HG03571 (cell line): ENCODE results near the gene CEP120.
"Not testable (repeated sequence)": the region's sequence is repeated elsewhere in the genome, so short reads cannot be mapped to it uniquely, and the experiment has no call there.

ENCODE experiments used
- ATAC-seq: cut with Tn5 transposase; IDR thresholded peaks from one replicate; pipeline ENCODE4 v1.9.1; 2021; ENCODE audit not compliant: unreplicated experiment

Gene CEP120

DNA sequence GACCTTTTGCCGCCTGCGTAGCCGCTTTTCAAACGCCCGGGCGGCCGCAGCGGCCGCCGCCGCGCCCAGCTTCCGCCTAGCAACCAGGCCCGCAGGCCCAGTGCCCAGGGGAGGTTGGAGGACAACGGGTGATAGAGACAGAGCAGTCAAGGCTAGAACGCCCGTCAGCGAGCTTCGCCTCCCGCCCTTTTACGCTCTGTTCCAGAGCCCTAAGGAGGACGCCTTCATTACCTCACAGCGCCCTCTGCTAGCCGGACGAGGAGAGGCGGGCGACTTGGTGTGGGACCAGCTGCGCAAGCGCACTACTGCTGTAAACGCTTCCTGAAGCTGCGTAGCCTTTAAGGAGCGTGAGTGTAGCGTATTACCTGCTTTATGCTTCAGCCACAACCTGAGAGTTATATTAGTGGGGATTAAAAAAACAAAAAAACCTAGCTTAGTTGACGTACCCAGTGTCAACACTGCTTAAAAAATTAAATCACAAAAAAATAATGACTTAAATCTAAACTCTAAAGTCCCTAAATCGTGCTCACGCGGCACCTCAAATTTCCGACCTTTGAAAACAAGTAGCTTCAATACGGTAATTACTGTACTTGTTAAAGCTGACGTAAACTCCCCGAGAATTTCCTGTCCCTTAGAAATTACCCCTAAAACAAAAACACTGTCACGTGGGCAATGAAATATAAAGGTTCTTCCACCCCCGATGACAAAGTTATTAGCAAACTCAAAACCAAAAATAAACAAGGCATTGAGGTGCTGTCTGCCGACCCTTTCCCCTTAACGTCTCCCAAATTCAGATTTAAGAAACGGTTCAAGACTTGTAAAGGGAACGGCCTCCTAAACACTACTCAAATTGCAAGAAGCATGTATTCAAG is at the start of gene CEP120:
Gene CEP120, minus strand, starts transcription at position 126 of the 872 bp plus-strand sequence. CDS start 405 bp downstream, outside the sequence.
- peak; percentile 99 for ATAC-seq

DNA sequence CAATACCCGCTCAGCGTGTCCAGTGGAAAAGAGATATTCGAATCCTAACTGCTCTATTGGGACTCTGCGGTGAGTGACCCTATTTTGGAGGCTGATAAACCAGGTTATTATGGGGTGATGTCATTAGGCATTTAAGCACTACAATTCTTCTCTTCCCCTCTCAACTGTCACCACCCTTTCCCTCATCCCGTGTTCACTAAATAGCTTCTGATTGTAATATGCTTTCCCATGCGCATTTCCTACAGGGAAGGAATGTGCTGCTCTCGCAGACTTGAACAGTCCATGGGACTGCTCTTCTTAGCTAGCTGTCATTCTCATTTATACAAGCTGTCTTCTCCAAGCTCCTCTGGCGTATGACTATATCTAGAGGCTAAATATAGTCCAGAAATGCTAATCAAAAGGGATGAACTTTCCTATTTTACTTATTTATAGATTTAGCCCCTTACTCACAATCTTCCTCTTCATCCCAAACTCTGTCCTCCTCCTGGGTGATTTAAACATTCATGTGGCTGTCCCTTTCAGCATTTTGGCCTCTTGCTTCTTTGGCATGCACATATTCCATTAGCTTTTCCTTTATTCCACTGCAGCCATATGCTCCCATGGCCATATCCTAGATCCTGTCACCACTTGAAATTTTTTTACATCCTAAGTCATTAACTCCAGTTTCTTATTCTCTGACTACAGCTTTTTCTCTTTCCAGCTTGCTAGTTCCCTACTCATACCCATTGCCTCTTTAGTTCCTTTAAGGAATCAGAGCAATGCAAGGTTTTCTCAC is 49.1 kb upstream of the CEP120 start:
- no peak for ATAC-seq

DNA sequence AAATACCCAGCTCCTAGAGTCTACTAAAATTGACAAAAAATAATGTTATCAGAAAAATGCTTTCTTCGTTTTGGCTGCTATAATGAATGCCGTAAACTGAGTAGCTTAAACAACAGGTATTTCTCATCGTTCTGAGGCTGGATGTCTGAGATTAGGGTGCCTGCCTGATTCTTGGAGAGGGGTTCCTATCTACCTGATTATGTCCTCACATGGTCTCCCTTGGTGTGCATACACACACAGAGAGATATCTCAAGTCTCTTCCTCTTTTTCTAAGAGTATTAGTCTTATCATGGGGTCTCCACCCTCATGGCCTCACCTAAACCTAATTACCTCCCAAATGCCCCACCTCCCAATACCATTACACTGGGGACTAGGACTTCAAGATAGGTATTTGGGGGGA is 48.2 kb upstream of the CEP120 start:
- ATAC-seq: no peak

DNA sequence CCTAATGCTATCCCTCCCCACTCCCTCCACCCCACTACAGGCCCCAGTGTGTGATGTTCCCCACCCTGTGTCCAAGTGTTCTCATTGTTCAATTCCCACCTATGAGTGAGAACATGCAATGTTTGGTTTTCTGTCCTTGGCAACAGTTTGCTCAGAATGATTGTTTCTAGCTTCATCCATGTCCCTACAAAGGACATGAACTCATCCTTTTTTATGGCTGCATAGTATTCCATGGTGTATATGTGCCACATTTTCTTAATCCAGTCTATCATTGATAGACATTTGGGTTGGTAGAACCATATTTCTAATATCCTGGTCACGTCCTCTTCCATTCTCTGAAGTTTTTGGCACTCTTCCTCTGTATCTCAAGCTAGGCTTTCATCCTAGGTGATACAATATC is 43.6 kb upstream of the CEP120 start:
- ATAC-seq: not testable (repeated sequence)

DNA sequence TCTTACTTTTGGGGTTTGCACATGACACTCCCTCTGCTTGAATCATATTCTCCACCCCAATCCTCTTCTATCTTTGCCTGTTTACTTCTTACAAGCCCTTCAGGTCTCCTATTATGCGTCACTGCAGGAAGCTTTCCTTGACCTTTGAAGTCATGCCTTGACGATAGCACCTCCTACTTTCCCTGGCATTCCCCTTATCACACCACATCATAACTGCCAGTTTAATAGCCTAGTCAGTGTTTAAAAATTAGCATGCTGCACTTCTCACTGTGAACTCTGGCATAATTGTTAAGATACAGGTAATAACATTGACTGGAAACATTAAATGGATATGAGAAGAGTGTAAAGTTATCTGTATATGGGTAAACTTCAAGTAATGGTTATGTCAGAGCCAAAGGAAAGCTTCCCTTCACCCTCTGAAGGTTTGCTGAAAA is 37.1 kb upstream of the CEP120 start:
- ATAC-seq: no peak

DNA sequence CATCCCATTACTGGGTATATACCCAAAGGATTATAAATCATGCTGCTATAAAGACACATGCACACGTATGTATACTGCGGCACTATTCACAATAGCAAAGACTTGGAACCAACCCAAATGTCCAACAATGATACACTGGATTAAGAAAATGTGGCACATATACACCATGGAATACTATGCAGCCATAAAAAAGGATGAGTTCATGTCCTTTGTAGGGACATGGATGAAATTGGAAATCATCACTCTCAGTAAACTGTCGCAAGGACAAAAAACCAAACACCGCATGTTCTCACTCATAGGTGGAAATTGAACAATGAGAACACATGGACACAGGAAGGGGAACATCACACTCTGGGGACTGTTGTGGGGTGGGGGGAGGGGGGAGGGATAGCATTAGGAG is 35.8 kb upstream of the CEP120 start:
- ATAC-seq: not testable (repeated sequence)

DNA sequence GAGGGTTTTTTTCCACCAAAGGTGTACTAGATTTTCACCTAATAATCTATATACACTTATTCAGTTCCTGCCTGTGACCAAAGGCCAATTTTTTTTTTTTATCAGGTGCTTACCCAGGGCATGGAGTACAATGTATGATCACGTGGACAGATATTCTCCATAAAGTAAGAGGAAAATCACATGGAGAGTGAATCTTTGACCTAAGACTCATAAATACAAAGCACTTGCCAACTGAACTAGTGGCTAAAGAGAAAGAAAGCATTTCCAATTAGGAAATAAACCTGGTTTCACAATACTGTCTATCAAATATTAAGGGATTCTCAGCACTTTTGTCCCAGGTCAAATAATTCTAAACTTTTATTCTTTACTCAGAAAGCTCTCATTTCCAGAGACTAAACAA is 33.0 kb upstream of the CEP120 start:
- no peak for ATAC-seq

DNA sequence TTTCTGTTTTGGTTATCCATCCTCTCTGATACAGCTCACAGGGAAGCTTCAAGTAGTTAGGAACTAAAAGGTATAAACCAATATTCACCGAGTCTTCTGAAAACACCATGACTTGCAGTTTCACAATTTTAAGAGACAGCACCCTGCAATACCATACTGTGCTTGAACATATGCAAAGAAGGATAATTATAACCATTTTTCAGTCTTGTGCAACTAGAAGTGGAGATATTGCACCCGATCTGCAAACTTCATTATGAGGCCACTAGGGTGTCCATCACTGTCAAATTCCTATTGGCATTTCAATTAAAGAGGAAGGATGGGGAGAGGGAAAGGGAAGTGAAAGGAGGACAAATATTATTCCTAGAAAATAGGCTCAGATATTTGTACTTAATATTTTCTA is 32.4 kb upstream of the CEP120 start:
- peak; percentile 78 for ATAC-seq

DNA sequence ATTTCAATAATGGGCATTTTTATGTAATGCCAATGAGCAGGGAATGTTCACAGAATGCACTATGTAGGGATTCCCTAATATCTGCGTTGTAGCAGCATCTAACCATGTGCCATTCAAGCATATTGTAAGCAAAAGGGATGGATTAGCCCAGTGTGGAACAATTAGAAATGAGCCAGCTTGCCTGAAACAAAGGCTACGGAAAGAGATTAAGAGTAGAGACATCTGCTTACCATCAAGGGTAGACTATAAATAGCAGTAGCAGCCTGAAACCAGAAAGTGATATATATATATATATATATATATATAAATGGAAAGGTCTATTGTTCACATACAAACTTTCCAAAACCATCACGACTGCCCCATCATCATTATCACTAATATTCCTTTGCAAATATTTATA is 31.9 kb upstream of the CEP120 start:
- ATAC-seq: peak; percentile 35

DNA sequence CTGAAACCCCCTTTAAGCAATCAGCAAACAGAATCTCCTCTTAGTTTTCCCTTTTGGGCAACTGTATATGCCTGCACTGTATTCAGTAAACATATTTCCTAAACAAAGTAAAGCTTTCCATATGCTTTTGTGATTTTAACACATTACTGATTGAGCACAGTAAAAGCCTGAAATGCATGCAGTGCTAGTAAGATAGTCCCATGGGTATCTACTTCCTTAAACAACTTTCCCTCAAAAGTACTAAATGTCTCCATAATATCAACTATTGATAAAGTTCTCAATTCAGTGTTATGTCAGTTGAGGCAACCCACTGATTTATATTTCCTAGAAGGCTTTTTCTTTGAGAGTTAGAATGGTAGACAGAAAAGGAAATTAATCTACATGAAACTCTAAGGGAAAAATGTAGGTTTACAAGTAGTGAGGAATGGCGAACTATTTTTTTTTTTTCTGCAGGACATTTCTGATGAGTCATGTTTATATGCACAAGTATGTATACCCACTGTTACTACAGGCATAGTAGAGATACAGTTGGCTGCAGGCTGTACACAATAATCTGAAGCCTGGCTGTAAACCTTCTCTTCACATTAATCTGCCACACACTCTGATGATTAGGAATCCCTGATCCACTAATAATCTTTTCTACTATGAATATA is 31.2 kb upstream of the CEP120 start:
- no peak for ATAC-seq

DNA sequence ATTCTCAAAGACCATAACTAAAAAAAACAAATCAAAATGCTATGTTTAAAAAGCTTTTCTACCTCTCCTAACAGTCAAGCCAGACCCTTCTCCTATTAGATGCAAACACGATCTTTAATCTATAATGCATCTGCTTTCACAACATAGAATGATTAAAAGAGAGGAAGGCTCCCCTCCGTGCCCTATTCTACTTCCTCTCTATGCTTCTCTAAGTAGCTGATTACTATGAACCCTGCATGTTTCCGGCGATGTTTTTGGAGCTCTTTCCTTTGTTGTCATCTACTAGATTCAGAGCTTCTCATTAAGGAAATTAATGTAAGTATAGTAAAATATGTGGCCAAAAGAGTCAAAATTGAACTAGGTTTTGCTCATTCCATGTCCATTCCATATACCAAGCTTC is 29.2 kb upstream of the CEP120 start:
- no peak for ATAC-seq

DNA sequence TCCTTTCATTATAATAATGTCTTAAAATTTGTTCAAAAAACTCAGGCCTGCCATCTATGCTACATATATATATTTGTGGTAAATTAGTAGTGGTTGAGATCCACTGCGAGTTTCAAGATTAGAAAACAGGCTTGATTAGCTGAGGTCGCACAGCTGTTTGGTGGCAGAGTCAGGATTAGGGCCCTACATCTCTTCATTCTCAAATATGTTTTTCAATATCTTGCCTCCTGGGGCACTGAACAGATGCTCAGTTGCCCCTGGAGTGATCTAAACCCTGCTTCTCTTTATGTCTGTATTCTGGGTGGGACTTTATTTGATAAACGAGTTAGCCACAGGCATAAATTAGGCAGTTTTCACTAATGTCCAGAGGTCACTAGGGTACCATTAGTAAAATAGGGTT is 27.8 kb upstream of the CEP120 start:
- no peak for ATAC-seq

DNA sequence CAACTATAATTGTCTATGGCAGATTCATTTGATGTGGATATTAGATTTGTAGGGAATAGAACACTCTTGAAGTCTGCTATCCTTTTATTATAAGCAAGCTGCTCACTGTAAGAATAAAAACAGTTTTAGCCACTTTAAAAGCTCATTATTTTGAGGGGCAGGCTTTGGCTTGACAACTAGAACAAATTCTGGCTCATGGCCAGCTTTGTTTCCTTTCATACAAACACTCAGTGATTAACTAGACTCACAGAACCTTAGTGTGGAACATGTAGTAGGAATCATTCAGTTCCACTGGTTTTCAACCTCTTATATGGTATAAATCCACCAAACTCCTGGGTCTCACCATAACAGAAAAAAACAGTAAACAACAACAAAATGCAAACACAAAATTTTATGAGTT is 27.4 kb upstream of the CEP120 start:
- no peak for ATAC-seq

DNA sequence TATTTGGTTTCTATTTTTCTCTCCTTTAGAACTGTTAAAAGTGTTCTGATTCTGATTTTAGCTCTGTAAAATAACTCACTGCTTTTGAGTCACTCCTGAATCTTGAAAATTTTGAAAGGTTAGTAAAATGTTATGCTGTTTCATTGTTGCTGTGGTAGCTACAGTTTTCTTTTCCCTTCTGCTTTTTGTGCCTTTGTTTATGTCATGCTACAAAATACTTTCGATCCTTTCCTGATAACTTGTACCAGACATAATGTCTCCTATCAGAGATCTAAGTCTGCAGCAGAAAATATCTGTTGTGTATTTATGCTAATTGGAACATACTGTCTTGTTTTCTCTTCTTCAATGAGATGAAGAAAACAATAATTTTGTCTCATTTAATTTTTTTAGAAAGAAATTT is 26.9 kb upstream of the CEP120 start:
- ATAC-seq: no peak

DNA sequence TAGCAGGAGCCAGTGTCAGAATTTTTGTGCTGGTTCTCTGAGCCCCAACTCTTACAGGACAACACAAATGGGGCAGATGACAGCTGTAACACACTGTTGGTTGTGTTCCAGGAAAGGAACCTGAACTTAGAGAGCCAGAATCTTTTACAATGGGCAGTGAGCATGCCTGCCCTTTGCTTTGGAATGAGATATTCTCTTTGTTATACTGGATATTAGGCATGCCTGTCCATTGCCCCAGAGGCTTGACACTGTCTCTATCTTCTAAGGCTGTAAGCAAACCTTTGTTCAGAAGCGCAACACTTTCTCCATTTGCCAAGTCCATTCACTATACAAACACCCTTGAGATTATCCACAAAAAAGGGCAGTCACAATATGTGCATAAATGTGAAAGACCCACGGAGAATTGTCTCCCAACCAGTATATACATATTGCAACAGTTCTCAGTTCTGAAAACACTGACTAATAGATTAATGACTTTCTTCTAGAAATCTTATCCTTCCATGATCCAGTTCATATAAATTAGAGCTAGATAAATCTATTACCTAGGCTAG is 26.3 kb upstream of the CEP120 start:
- no peak for ATAC-seq

DNA sequence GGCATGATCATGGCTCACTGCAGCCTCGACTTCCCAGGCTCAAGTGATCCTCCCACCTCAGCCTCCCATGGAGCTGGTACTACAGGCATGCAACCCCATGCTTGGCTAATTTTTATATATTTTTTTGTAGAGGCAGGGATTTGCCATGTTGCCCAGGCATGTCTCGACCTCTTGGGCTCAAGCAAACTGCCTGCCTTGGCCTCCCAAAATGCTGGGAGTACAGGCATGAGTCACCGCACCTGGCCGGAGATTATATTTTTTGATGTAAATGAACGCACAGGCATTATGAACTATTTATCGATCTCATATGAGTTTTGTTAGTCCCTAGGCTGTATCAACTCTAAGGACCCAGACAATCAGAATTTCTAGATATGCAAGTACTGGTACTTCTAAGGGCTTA is 25.5 kb upstream of the CEP120 start:
- ATAC-seq: no peak

DNA sequence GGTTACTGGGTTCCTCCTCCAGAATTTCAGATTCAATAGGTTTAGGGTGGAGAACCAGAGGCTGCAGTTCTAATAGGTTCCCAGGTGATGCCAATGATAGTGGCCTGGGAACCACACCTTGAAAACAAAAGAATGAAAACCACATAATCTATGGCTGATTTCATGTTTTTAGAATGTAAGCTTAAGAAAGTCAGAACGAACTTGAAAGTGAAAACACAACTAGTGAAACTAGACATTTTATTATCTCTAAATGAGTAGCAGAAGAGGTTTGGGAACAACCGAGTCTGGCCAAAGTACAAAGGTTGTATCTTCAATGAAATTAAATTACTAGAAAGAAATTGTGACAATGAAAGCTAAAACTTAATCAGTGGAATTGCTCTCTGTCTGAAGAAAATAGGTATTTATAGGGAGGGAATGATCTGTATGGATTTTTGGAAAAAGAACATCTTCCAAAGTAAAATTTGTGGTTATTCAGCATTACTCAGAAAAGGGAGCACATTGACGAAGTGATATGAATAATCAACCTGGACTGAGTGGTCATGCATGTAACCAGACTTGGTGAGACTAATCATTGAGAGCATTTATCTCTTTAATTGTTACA is 24.9 kb upstream of the CEP120 start:
- peak; percentile 89 for ATAC-seq

DNA sequence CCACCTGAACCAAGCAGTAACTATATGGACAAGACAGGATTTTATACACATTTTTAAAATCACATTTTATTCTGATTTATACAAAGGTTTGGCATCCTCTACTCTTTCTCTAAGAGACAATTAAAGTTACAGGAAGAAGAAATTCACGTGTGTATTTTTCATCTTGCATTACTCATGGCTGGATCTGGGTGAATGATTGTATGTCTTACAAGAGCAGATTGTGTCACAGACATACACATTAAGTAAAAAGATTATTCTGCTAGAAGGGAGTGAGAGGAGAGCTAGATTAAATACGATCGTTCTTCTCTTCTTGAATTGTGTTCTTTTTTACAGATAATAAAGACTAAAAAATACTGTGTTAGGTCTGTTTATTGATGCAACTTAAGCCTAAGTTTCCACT is 20.8 kb upstream of the CEP120 start:
- no peak for ATAC-seq

DNA sequence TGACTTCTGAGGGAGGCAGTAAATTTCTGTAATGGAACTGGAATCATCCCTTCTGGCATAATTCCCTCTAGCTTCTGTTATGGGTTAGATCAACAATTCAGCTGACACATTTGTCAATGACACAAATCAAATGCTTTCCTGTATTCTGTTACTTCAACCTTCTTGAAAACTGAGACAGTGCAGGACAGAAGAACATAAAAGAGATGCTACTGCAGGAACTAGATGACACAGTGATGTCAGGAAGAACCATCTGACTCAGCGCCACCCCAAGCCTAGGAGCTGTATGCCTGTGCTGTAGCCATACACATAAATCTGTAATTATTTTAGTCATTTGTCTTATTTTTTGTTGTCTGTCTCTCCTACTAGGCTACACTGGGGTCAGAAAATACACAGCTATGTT is 18.2 kb upstream of the CEP120 start:
- peak; percentile 58 for ATAC-seq

DNA sequence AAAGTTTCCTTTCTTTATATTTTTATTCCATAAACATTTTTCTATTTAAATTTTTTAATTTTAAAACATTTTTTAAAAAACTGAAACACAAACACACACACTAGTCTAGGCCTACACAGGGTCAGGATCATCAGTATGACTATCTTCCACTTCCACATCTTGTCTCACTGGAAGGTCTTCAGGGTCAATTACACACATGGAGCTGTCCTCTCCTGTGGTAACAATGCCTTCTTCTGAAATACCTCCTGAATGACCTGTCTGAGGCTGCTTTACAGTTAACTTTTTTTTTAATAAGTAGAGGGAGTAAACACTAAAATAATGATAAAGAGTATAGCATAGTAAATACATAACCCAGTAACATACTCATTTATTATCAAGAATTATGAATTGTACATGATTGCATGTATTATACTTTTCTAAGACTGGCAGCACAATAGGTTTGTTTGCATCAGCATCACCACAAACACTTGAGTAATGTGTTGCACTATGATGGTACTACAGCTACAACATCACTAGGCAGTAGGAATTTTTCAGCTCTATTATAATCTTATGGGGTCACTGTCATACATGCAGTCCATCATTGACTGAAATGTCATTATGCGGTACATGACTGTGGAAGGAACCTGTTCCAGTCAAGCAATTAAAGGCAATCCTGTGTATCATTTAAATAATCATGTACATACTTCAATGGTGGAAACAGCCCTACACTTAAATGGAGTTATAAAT is 17.4 kb upstream of the CEP120 start:
- no peak for ATAC-seq
